Prostate gland (tissue), 2 donors: Measurements from ENCODE around the gene NEDD4L.

Source experiments
- POLR2A ChIP-seq: fragments of 450-650 bp; IDR thresholded peaks from one replicate; pipeline ENCODE4 v1.6.1; 2016; ENCODE audit warnings: antibody characterized with exemption, mild to moderate bottlenecking
- POLR2AphosphoS5 ChIP-seq: sonication (generic); formaldehyde crosslinking; IDR thresholded peaks from one replicate; pipeline ENCODE4 v1.6.1; 2017; ENCODE audit warnings: antibody characterized with exemption
- TF ChIP-seq, protein P1 (sequence below), 4 experiments: fragments of 200-600 bp in 2 of 4; fragments of 450-650 bp in 2 of 4; sonication (generic) in 2 of 4; IDR thresholded peaks; 1 replicate in 3 of 4; 2 replicates in 1 of 4; pipeline ENCODE4 v1.5.1; 2016 to 2019; ENCODE audit warnings: antibody characterized with exemption in 4 of 4, mild to moderate bottlenecking in 2 of 4, moderate library complexity in 2 of 4

DNA sequence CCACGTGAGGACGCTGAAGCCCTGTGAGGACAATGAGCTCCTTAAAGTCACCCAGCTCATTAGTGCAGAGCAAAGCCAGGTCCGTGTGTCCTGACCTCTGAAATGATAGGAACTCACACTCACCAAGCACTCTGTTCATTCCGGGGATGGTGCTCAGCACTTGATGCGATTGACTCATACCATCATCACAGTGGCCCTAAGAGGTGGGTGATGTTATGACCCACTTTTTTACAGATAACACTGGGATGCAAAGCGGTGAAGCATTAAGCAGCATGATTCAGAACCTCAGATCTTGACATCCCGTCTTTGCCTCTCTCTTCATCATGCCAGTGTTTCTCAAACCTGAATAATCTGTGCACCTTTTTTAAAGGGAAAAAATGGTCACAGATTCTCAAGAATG is 350.0 kb downstream of the NEDD4L start:
- TF ChIP-seq POLR2A (no peak), POLR2AphosphoS5 (no peak)
- TF ChIP-seq, protein P1, sequence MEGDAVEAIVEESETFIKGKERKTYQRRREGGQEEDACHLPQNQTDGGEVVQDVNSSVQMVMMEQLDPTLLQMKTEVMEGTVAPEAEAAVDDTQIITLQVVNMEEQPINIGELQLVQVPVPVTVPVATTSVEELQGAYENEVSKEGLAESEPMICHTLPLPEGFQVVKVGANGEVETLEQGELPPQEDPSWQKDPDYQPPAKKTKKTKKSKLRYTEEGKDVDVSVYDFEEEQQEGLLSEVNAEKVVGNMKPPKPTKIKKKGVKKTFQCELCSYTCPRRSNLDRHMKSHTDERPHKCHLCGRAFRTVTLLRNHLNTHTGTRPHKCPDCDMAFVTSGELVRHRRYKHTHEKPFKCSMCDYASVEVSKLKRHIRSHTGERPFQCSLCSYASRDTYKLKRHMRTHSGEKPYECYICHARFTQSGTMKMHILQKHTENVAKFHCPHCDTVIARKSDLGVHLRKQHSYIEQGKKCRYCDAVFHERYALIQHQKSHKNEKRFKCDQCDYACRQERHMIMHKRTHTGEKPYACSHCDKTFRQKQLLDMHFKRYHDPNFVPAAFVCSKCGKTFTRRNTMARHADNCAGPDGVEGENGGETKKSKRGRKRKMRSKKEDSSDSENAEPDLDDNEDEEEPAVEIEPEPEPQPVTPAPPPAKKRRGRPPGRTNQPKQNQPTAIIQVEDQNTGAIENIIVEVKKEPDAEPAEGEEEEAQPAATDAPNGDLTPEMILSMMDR (IDR thresholded peaks at IDR 0.05): no peak
